Measurements from ENCODE around the gene STK32C.

- TF ChIP-seq SUZ12 (IDR thresholded peaks at IDR 0.05; ENCODE audit: extremely low read depth, insufficient read depth, insufficient read length): no peak
- TF ChIP-seq YY1 (IDR thresholded peaks at IDR 0.05; ENCODE audit: insufficient read depth, insufficient read length): no peak
- TF ChIP-seq ZNF274 (IDR thresholded peaks at IDR 0.05; ENCODE audit: low read depth, low read length): no peak
Measured at GRCh38 chr10:132240156-132240555, 67.6 kb downstream of the STK32C start.
